ENCODE data around the gene PLSCR5.

DNA sequence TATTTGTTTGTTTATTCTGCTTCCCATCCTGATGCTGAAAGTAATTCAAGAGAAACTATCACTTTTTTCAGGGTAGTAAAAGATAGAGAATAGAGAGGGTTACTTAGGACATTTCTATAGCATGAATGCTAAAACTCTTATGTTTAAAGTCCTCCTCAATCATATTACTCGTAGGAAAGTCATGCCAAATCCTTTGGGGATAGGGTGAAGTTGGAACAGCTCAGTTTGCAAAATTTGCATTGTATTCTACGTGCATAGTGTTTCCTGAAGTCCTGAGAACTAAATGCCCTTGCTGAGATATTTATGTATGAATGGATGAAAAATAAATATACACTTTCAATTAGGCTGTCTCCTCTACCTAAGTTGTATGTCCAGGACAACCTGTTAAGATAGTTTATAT, 14.6 kb downstream of the PLSCR5 start:
- TF ChIP-seq, protein P1, sequence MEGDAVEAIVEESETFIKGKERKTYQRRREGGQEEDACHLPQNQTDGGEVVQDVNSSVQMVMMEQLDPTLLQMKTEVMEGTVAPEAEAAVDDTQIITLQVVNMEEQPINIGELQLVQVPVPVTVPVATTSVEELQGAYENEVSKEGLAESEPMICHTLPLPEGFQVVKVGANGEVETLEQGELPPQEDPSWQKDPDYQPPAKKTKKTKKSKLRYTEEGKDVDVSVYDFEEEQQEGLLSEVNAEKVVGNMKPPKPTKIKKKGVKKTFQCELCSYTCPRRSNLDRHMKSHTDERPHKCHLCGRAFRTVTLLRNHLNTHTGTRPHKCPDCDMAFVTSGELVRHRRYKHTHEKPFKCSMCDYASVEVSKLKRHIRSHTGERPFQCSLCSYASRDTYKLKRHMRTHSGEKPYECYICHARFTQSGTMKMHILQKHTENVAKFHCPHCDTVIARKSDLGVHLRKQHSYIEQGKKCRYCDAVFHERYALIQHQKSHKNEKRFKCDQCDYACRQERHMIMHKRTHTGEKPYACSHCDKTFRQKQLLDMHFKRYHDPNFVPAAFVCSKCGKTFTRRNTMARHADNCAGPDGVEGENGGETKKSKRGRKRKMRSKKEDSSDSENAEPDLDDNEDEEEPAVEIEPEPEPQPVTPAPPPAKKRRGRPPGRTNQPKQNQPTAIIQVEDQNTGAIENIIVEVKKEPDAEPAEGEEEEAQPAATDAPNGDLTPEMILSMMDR (IDR thresholded peaks at IDR 0.05; ENCODE audit: insufficient read depth, low read depth, low read length) = no peak
- no peak for TF ChIP-seq EZH2 (IDR thresholded peaks at IDR 0.05; ENCODE audit: insufficient read depth, low read length)
